HEK293T (cell line): Measurements from ENCODE around the gene ARHGAP5.

ENCODE experiments used
- CTCF ChIA-PET: fragments of 350-600 bp; formaldehyde crosslinking; extraction: SDS; loops from one replicate; lab custom pipeline; 2021; ENCODE audit warnings: antibody characterized with exemption, inconsistent platforms; lab: Yijun Ruan, JAX
- POLR2A ChIA-PET: fragments of 350-600 bp; formaldehyde crosslinking; extraction: SDS; loops from one replicate; lab custom pipeline; 2020; ENCODE audit warnings: antibody characterized with exemption, inconsistent platforms; lab: Yijun Ruan, JAX
- DNase-seq: peaks from one replicate; pipeline ENCODE4 v3.0.0; 2012; ENCODE audit warnings: mixed read lengths; ENCODE audit errors: extremely low spot score
- ARNT ChIP-seq: fragments of 450-650 bp; IDR thresholded peaks from 2 replicates; pipeline ENCODE4 v1.6.1; 2017; ENCODE audit warnings: mild to moderate bottlenecking
- BHLHE40 ChIP-seq: fragments of 450-650 bp; IDR thresholded peaks from 2 replicates; pipeline ENCODE4 v1.6.1; 2016; ENCODE audit warnings: mild to moderate bottlenecking, moderate library complexity, borderline replicate concordance
- CTBP1 ChIP-seq: fragments of 450-650 bp; IDR thresholded peaks from 2 replicates; pipeline ENCODE4 v1.6.1; 2016; ENCODE audit warnings: borderline replicate concordance
- ELF4 ChIP-seq: fragments of 450-650 bp; IDR thresholded peaks from 2 replicates; pipeline ENCODE4 v1.6.1; 2017; ENCODE audit warnings: antibody characterized with exemption
- FOXA1 ChIP-seq: fragments of 450-650 bp; IDR thresholded peaks from 2 replicates; pipeline ENCODE4 v1.6.1; 2016; ENCODE audit warnings: mild to moderate bottlenecking
- FOXK2 ChIP-seq: fragments of 450-650 bp; IDR thresholded peaks from 2 replicates; pipeline ENCODE4 v1.6.1; 2016; ENCODE audit warnings: mild to moderate bottlenecking
- FOXM1 ChIP-seq: fragments of 450-650 bp; IDR thresholded peaks from 2 replicates; pipeline ENCODE4 v1.6.1; 2017; ENCODE audit warnings: mild to moderate bottlenecking, borderline replicate concordance
- HDGF ChIP-seq: fragments of 450-650 bp; IDR thresholded peaks from 2 replicates; pipeline ENCODE4 v1.6.1; 2017; ENCODE audit warnings: antibody characterized with exemption, borderline replicate concordance
- L3MBTL2 ChIP-seq: fragments of 450-650 bp; conservative IDR thresholded peaks from 2 replicates; pipeline ENCODE4 v1.6.1; 2016; ENCODE audit warnings: mild to moderate bottlenecking
- LEF1 ChIP-seq: fragments of 450-650 bp; IDR thresholded peaks from 2 replicates; pipeline ENCODE4 v1.6.1; 2017; ENCODE audit warnings: mild to moderate bottlenecking, borderline replicate concordance
- NFRKB ChIP-seq: fragments of 450-650 bp; IDR thresholded peaks from 2 replicates; pipeline ENCODE4 v1.6.1; 2016; ENCODE audit warnings: mild to moderate bottlenecking, moderate library complexity
- SP1 ChIP-seq: fragments of 450-650 bp; IDR thresholded peaks from 2 replicates; pipeline ENCODE4 v1.6.1; 2017
- SUZ12 ChIP-seq: fragments of 450-650 bp; IDR thresholded peaks from 2 replicates; pipeline ENCODE4 v1.6.1; 2016; ENCODE audit warnings: mild to moderate bottlenecking
- TARDBP ChIP-seq: fragments of 450-650 bp; IDR thresholded peaks from 2 replicates; pipeline ENCODE4 v1.6.1; 2016
- ZNF384 ChIP-seq: fragments of 450-650 bp; IDR thresholded peaks from 2 replicates; pipeline ENCODE4 v1.6.1; 2016
- TF ChIP-seq, protein P1 (sequence below): fragments of 450-650 bp; IDR thresholded peaks from 2 replicates; pipeline ENCODE4 v1.6.1; 2016

ARHGAP5 gene

GRCh38 chr14:32074887-32075572, 2.1 kb upstream of the ARHGAP5 start:
- DNase-seq, result no peak
- ChIA-PET POLR2A (no interaction called here), CTCF (no interaction called here)
- no peak for TF ChIP-seq SUZ12
- TF ChIP-seq LEF1, result no peak
- no peak for TF ChIP-seq NFRKB
- TF ChIP-seq BHLHE40, result no peak
- no peak for TF ChIP-seq ARNT
- no peak for TF ChIP-seq SP1
- TF ChIP-seq ELF4, result no peak
- no peak for TF ChIP-seq L3MBTL2
- no peak for TF ChIP-seq FOXM1
- no peak for TF ChIP-seq FOXK2
- no peak for TF ChIP-seq FOXA1
- no peak for TF ChIP-seq ZNF384
- TF ChIP-seq HDGF, result no peak
- no peak for TF ChIP-seq TARDBP
- TF ChIP-seq CTBP1, result no peak

DNA sequence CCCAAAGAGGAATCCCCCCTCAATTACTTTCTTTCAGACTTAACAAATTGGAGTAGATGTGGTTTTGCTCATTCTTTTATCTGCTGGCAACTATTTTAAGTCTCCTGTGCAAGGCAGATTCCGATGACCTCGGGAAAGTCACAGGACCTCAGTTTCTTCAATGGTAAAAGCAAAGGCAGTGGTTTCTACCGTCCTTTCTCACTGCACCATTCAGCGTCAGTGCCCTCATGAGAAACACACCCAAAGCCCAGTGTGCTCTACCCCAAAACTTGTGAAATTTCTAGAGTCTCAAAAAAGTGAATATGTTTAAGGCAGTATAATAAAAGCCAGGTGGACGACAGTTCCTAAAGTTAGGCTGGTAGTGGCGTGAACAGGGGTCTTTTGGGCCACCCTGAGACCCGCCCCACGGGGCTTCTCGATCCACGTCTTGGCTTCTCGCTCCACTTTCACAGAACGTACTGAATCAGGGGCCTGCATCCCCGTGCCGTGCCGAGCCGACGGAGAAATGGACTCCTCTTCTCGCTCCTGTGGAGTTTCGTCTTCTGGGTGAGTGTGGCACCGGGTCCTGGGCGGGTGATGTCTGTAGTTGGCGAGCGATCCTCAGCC, 1.3 kb upstream of the ARHGAP5 start:
- DNase-seq, result peak; percentile 34
- ChIA-PET CTCF (interaction anchor here (0.6 kb wide), 1 partner anchor 179 kb away, joined by 3 read pairs; no protein-coding TSS in a partner anchor), POLR2A (interaction anchor here (0.9 to 1.8 kb wide), 8 partner anchors 9 to 146 kb away, joined by 3 to 7 read pairs (median 6); no protein-coding TSS in a partner anchor)
- TF ChIP-seq FOXM1 (no peak), SP1 (no peak), SUZ12 (no peak), L3MBTL2 (no peak), NFRKB (no peak), LEF1 (no peak), FOXK2 (no peak), CTBP1 (no peak), HDGF (no peak)
- TF ChIP-seq, protein P1, sequence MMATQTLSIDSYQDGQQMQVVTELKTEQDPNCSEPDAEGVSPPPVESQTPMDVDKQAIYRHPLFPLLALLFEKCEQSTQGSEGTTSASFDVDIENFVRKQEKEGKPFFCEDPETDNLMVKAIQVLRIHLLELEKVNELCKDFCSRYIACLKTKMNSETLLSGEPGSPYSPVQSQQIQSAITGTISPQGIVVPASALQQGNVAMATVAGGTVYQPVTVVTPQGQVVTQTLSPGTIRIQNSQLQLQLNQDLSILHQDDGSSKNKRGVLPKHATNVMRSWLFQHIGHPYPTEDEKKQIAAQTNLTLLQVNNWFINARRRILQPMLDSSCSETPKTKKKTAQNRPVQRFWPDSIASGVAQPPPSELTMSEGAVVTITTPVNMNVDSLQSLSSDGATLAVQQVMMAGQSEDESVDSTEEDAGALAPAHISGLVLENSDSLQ, result no peak

- ChIA-PET POLR2A (interaction anchor here (0.6 to 1.8 kb wide), 18 partner anchors 9 to 178 kb away, joined by 3 to 14 read pairs (median 4); partner anchors contain the start of gene RNU6-8), CTCF (interaction anchor here (0.6 kb wide), 1 partner anchor 178 kb away, joined by 3 read pairs; no protein-coding TSS in a partner anchor)
- peak; percentile 91 for TF ChIP-seq L3MBTL2
- no peak for TF ChIP-seq ZNF384
- TF ChIP-seq SUZ12, result no peak
- 0 out of 2 replicates have a peak, but pooled peaks have one; percentile 2 for TF ChIP-seq CTBP1
- DNase-seq, result peak; percentile 90
Measured at GRCh38 chr14:32076278-32077080, 625 bp upstream of the ARHGAP5 start.

DNA sequence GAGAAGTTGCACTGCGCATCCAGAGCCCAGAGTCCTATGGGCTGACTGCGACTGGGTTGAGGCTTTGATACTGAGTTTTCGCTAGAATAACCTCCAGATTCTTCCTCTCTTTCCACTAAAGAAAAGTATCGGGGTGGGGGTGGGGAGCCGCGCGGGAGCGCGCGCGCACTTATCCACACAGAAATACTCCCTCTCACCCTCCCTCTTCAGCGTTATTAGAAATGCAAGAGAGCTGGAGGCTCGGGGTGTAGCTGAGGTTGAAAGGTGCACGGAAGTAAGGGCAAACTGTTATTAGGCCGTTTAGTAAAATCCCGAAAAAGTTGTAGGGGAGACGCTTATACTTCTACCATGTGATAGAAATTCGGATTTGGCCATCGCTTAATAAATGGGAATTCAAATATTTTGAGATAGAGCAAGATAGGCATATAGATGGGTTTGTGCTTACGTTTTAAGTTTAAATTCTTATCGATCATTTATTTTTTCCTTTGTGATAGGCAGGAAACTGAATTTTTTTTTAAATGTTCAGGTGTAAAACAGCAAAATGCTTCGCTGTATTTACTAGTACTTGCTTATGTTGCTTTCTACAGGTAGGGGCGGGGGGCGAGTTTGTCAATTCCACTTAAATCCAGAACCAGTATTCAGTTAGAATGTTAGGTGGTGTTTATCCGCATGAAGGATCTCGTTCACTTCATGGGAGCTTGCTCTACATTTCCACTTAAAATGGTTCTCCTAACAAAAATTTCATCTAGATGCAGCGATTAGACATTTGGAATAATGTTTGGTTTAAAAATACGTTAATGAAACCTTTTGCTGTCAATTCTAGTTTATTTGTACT, 1.1 kb downstream of the ARHGAP5 start:
- DNase-seq, result peak; percentile 10
- TF ChIP-seq SP1 (no peak), CTBP1 (no peak), FOXM1 (no peak), ELF4 (no peak), NFRKB (no peak), BHLHE40 (no peak), FOXA1 (no peak), LEF1 (no peak), TARDBP (no peak), FOXK2 (no peak), L3MBTL2 (no peak), HDGF (no peak), ZNF384 (no peak), ARNT (no peak), SUZ12 (no peak)
- TF ChIP-seq, protein P1, result no peak
- ChIA-PET POLR2A (interaction anchor here (0.6 to 1.3 kb wide), 4 partner anchors 19 to 659 kb away, joined by 3 to 7 read pairs (median 4); partner anchors contain the start of gene RNU6-8), CTCF (no interaction called here)

DNA sequence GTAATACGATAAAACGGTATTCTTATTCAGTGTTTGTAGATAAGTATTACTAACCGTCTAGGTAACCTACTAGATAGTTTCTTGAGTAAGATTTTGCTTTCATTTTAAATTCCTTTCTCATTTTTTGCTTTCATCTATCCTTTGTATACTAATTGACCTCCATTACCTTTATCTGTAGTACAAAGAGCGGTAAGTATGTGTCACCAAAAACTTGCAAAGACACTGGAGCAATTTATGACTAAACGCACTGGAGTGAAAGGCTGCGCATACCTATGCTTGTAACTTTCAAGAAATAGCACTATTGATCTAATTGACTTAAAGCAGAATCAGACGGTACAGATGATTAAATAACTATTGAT, 1.7 kb downstream of the ARHGAP5 start:
- POLR2A ChIA-PET, result interaction anchor here (0.6 to 1.3 kb wide), 2 partner anchors 68 to 660 kb away, joined by 3 to 4 read pairs; no protein-coding TSS in a partner anchor
- TF ChIP-seq, protein P1, result peak; percentile 33; the same call in 1 of the 2 replicates
- no peak for TF ChIP-seq ELF4
- TF ChIP-seq FOXK2, result no peak
- DNase-seq, result no peak
- CTCF ChIA-PET, result no interaction called here
